Astrocyte (in vitro differentiated cells and primary cell): ENCODE data around the gene SOX9. TPM values are rescaled to one million over a fixed set of nuclear protein-coding genes. Genes with fewer than 3 reads are reported as not detected.
"Not testable (repeated sequence)": the region's sequence is repeated elsewhere in the genome, so short reads cannot be mapped to it uniquely, and the experiment has no call there.

Experiments
- DNase-seq: peaks from one replicate; pipeline ENCODE4 v3.0.0-alpha.2; 2010; ENCODE audit warnings: low read depth
- FAIRE-seq: peaks from 2 replicates; lab custom pipeline; 2011; peaks lifted over from hg19 to GRCh38; lab: Jason Lieb, UNC
- H2AFZ ChIP-seq: 2 replicates; pipeline ENCODE4 v1.6.0; 2012; ENCODE audit warnings: low read depth, low read length, inconsistent platforms
- H3K27ac ChIP-seq: 2 replicates; pipeline ENCODE4 v1.5.1; 2011; ENCODE audit warnings: low read depth, low read length, inconsistent platforms
- H3K27me3 ChIP-seq: 2 replicates; pipeline ENCODE4 v1.6.0; 2011; ENCODE audit warnings: low read length, inconsistent platforms; ENCODE audit not compliant: insufficient read depth
- H3K36me3 ChIP-seq: 2 replicates; pipeline ENCODE4 v1.5.1; 2011; ENCODE audit warnings: low read length, inconsistent platforms; ENCODE audit not compliant: insufficient read depth
- H3K4me1 ChIP-seq: 2 replicates; pipeline ENCODE4 v1.5.1; 2011; ENCODE audit warnings: low read length, inconsistent platforms; ENCODE audit not compliant: insufficient read depth
- H3K4me2 ChIP-seq: 2 replicates; pipeline ENCODE4 v1.6.0; 2012; ENCODE audit warnings: low read length, inconsistent platforms
- H3K4me3 ChIP-seq: 2 replicates; pipeline ENCODE4 v1.5.1; 2011; ENCODE audit warnings: low read depth, mild to moderate bottlenecking, low read length, inconsistent platforms; ENCODE audit not compliant: insufficient read depth
- H3K79me2 ChIP-seq: 2 replicates; pipeline ENCODE4 v1.6.0; 2012; ENCODE audit warnings: mild to moderate bottlenecking, low read length, inconsistent platforms; ENCODE audit not compliant: insufficient read depth
- H3K9ac ChIP-seq: 2 replicates; pipeline ENCODE4 v1.6.0; 2012; ENCODE audit warnings: mild to moderate bottlenecking, low read length, inconsistent platforms
- H3K9me3 ChIP-seq: 2 replicates; pipeline ENCODE4 v1.5.1; 2012; ENCODE audit warnings: low read depth, mild to moderate bottlenecking, low read length, inconsistent platforms; ENCODE audit not compliant: insufficient read depth
- H4K20me1 ChIP-seq: 2 replicates; pipeline ENCODE4 v1.6.0; 2012; ENCODE audit warnings: low read length, inconsistent platforms; ENCODE audit not compliant: insufficient read depth
- H3K27ac Mint-ChIP-seq: one replicate; pipeline ENCODE4 v1.8.0; 2021; ENCODE audit warnings: mild to moderate bottlenecking, mixed read lengths; ENCODE audit not compliant: unreplicated experiment
- H3K27me3 Mint-ChIP-seq: one replicate; pipeline ENCODE4 v1.8.0; 2021; ENCODE audit warnings: low read depth, mixed read lengths; ENCODE audit not compliant: unreplicated experiment
- H3K36me3 Mint-ChIP-seq: one replicate; pipeline ENCODE4 v1.8.0; 2021; ENCODE audit warnings: low read depth, mixed read lengths; ENCODE audit not compliant: unreplicated experiment
- H3K4me1 Mint-ChIP-seq: one replicate; pipeline ENCODE4 v1.8.0; 2021; ENCODE audit warnings: low read depth, mixed read lengths; ENCODE audit not compliant: unreplicated experiment
- H3K4me3 Mint-ChIP-seq: one replicate; pipeline ENCODE4 v1.8.0; 2021; ENCODE audit warnings: mild to moderate bottlenecking, moderate library complexity, mixed read lengths; ENCODE audit not compliant: unreplicated experiment
- H3K9me3 Mint-ChIP-seq: one replicate; pipeline ENCODE4 v1.8.0; 2021; ENCODE audit warnings: mild to moderate bottlenecking, mixed read lengths; ENCODE audit not compliant: unreplicated experiment
- EZH2 ChIP-seq: IDR thresholded peaks from 2 replicates; pipeline ENCODE4 v1.6.1; 2012; ENCODE audit warnings: mild to moderate bottlenecking, low read length, inconsistent platforms; ENCODE audit not compliant: insufficient read depth
- total RNA-seq: library from RNA; stranded (reverse); gene quantifications from 2 replicates; pipeline ENCODE4 v1.2.1, GENCODE V29; 2021
- TF ChIP-seq, protein P1 (sequence below): IDR thresholded peaks from 2 replicates; pipeline ENCODE4 v1.5.1; 2011; ENCODE audit warnings: low read depth, mild to moderate bottlenecking, inconsistent platforms, low read length, moderate library complexity; ENCODE audit not compliant: insufficient read depth

Gene SOX9
- total RNA-seq, 1 donor from 2014 or later, result 37.7 TPM

DNA sequence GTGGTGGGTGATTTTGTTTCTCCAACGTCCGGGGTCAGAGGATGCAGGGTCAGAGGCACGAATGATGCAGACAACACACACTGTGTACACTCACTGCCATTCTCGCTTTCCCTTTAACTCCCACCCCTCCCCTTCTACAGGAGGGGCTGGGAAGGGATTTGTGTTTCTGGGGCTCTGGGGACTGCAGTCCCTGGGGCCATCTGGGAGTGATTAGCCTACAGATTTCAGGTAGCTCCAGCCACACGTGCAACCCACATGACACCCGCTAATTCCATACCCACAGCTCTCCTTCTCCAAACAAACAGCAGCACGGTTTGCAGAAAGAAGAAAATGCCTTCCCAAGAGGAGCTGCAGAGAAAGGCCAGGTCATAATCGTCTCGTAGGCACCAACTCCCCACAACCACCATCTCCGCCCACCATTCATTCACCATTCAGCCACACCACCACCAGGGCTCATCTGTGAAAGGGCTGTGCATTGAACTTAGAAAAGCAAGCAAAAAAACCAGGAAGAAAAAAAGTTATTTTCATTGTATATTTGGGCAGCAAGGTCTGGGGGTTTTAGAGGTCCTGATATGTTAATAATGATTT is 9.4 kb upstream of the SOX9 start:
- DNase-seq (no peak), FAIRE-seq (no peak)
- Histone ChIP-seq H3K36me3 (no peaks in the 10 kb centered on the region), H3K27ac (no peak overlapping the region), H2AFZ (no peak overlapping the region), H3K4me3 (no peak overlapping the region), H3K4me2 (no peak overlapping the region), H3K4me1 (peaks cover 19% of the 10 kb centered on the region), H3K9ac (no peak overlapping the region), H3K27me3 (peaks cover 9% of the 10 kb centered on the region), H3K79me2 (no peaks in the 10 kb centered on the region), H4K20me1 (no peaks in the 10 kb centered on the region), H3K9me3 (no peaks in the 10 kb centered on the region)
- Mint-ChIP-seq H3K9me3 (no peaks in the 10 kb centered on the region), H3K4me1 (no peaks in the 10 kb centered on the region), H3K27ac (no peak overlapping the region), H3K36me3 (no peaks in the 10 kb centered on the region), H3K4me3 (no peak overlapping the region), H3K27me3 (peaks cover 37% of the 10 kb centered on the region)
- no peak for TF ChIP-seq EZH2
- TF ChIP-seq, protein P1, sequence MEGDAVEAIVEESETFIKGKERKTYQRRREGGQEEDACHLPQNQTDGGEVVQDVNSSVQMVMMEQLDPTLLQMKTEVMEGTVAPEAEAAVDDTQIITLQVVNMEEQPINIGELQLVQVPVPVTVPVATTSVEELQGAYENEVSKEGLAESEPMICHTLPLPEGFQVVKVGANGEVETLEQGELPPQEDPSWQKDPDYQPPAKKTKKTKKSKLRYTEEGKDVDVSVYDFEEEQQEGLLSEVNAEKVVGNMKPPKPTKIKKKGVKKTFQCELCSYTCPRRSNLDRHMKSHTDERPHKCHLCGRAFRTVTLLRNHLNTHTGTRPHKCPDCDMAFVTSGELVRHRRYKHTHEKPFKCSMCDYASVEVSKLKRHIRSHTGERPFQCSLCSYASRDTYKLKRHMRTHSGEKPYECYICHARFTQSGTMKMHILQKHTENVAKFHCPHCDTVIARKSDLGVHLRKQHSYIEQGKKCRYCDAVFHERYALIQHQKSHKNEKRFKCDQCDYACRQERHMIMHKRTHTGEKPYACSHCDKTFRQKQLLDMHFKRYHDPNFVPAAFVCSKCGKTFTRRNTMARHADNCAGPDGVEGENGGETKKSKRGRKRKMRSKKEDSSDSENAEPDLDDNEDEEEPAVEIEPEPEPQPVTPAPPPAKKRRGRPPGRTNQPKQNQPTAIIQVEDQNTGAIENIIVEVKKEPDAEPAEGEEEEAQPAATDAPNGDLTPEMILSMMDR, result no peak

DNA sequence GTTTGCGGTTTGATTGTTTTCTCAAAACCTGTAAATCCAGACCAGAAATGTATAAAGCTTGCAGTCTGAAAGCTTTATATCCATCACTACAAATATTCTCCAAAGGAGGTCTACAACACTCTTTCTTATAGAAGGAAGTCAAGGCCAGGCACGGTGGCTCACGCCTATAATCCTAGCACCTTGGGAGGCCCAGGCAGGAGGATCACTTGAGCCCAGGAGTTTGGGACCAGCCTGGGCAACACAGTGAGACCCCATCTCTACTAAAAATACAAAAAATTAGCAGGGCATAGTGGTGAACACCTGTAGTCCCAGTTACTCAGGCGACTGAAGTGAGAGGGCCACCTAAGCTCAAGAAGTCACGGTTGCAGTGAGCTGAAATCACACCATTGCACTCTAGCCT is 8.9 kb upstream of the SOX9 start:
- H2AFZ ChIP-seq, H3K79me2 ChIP-seq, H3K4me3 Mint-ChIP-seq, H3K4me1 Mint-ChIP-seq, H3K9me3 ChIP-seq, H3K9ac ChIP-seq, H3K4me3 ChIP-seq, H3K9me3 Mint-ChIP-seq, H3K36me3 ChIP-seq, FAIRE-seq, H3K27ac Mint-ChIP-seq, H3K27ac ChIP-seq, H3K36me3 Mint-ChIP-seq, H3K4me2 ChIP-seq, DNase-seq, H4K20me1 ChIP-seq: not testable (repeated sequence)
- peaks cover 20% of the 10 kb centered on the region for H3K4me1 ChIP-seq
- peaks cover 41% of the 10 kb centered on the region for H3K27me3 Mint-ChIP-seq
- H3K27me3 ChIP-seq, result peaks cover 13% of the 10 kb centered on the region

GRCh38 chr17:72113751-72114150 is 7.1 kb upstream of the SOX9 start:
- TF ChIP-seq EZH2, result no peak
- TF ChIP-seq, protein P1, result no peak
- no peaks in the 10 kb centered on the region for H3K9me3 ChIP-seq
- peaks cover 6% of the 10 kb centered on the region for H3K4me1 Mint-ChIP-seq

More at GRCh38 chr17:72113751-72114150, 7.1 kb upstream of the SOX9 start:
- Mint-ChIP-seq H3K9me3 (no peaks in the 10 kb centered on the region), H3K27me3 (peaks cover 47% of the 10 kb centered on the region), H3K27ac (no peak overlapping the region), H3K36me3 (no peaks in the 10 kb centered on the region), H3K4me3 (no peak overlapping the region)
- DNase-seq (no peak), FAIRE-seq (no peak)
- peaks cover 27% of the 10 kb centered on the region for H3K27me3 ChIP-seq
- no peaks in the 10 kb centered on the region for H4K20me1 ChIP-seq
- H3K4me3 ChIP-seq, result no peak overlapping the region
- no peaks in the 10 kb centered on the region for H3K36me3 ChIP-seq
- no peak overlapping the region for H2AFZ ChIP-seq
- H3K4me1 ChIP-seq, result peaks cover 24% of the 10 kb centered on the region
- H3K4me2 ChIP-seq, result no peak overlapping the region
- no peak overlapping the region for H3K9ac ChIP-seq
- no peak overlapping the region for H3K27ac ChIP-seq
- no peaks in the 10 kb centered on the region for H3K79me2 ChIP-seq
